ENCODE data around the gene NONO. TPM values are rescaled to one million over a fixed set of nuclear protein-coding genes. Genes with fewer than 3 reads are reported as not detected.

The NONO gene
- total and polyA plus RNA-seq, 2 experiments from 2014 or later, result 175 to 318 TPM

DNA sequence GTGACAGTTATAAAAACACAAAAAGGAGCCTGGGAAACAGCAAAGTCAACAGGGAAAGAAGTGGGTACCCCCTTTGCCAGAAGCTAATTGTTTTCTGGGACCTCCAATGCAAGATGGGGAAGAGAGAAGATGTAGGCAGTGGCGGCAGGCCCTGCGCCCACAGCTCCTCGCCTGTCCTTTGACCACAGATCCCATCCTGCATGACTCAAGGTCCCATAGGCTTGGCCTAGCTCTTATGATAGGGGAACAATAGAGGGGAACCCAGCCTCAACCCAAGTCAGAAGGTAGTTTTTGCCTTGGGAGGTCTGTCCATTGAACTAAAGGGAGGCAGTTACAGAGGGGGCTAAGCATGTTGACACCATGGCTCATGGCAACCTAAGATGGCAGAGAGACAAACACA is 43.7 kb upstream of the NONO start:
- H3K36me3 ChIP-seq (replicated peaks; ENCODE audit: insufficient read depth, low read depth), result no peaks in the 10 kb centered on the region
- H3K4me3 ChIP-seq, result no peak overlapping the region
- WGBS (ENCODE audit: low lambda C conversion rate, missing lambda C conversion rate), result 83% methylated on average over 3 of the region's 3 CpGs
- H3K9me2 ChIP-seq (replicated peaks; ENCODE audit: insufficient read depth), result no peaks in the 10 kb centered on the region
- H2AFZ ChIP-seq, result no peak overlapping the region
- no peaks in the 10 kb centered on the region for H3K27me3 ChIP-seq
- no peaks in the 10 kb centered on the region for H4K20me1 ChIP-seq (ENCODE audit: insufficient read depth, poor library complexity, severe bottlenecking)
- H3K9me3 ChIP-seq (ENCODE audit: low read depth), result no peaks in the 10 kb centered on the region
- no peak overlapping the region for H3K27ac ChIP-seq
- no peak overlapping the region for H3K4me2 ChIP-seq
- H3K4me1 ChIP-seq (ENCODE audit: insufficient read depth), result no peaks in the 10 kb centered on the region
- TF ChIP-seq EZH2 (IDR thresholded peaks at IDR 0.05; ENCODE audit: borderline replicate concordance) (no peak), EZH2phosphoT487 (IDR thresholded peaks at IDR 0.05; ENCODE audit: low read depth, severe bottlenecking, unreplicated experiment) (no peak)
- TF ChIP-seq, protein P1, sequence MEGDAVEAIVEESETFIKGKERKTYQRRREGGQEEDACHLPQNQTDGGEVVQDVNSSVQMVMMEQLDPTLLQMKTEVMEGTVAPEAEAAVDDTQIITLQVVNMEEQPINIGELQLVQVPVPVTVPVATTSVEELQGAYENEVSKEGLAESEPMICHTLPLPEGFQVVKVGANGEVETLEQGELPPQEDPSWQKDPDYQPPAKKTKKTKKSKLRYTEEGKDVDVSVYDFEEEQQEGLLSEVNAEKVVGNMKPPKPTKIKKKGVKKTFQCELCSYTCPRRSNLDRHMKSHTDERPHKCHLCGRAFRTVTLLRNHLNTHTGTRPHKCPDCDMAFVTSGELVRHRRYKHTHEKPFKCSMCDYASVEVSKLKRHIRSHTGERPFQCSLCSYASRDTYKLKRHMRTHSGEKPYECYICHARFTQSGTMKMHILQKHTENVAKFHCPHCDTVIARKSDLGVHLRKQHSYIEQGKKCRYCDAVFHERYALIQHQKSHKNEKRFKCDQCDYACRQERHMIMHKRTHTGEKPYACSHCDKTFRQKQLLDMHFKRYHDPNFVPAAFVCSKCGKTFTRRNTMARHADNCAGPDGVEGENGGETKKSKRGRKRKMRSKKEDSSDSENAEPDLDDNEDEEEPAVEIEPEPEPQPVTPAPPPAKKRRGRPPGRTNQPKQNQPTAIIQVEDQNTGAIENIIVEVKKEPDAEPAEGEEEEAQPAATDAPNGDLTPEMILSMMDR (IDR thresholded peaks at IDR 0.05; ENCODE audit: poor library complexity), result no peak
- no peaks in the 10 kb centered on the region for H3K79me2 ChIP-seq
- no peak for DNase-seq (ENCODE audit: low spot score)

DNA sequence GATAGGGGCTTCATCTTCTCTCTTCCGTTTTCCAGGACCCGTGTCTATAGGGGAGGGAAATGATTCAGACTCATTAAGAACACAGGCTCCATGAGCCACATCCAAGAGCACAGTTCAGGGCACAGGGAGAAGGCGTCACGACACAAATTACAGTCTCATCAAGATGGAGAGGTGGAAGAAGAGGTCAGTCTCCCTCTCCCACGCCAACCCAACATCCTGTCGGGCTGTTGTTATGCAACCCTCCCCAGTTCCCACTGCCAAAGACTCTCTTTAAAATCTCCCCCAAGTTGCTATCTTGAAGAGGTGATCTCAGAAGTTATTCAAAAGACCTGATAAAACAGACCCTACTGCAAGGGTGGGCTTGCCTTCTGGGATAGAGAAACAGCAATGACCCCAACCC is 42.1 kb upstream of the NONO start:
- WGBS (ENCODE audit: low lambda C conversion rate, missing lambda C conversion rate), result 83% methylated on average over 6 of the region's 6 CpGs
- Histone ChIP-seq H3K4me1 (ENCODE audit: insufficient read depth) (no peaks in the 10 kb centered on the region), H3K79me2 (no peaks in the 10 kb centered on the region), H3K4me3 (no peak overlapping the region), H3K27me3 (no peaks in the 10 kb centered on the region), H2AFZ (no peak overlapping the region), H3K9me3 (ENCODE audit: low read depth) (no peaks in the 10 kb centered on the region), H3K4me2 (no peak overlapping the region), H4K20me1 (ENCODE audit: insufficient read depth, poor library complexity, severe bottlenecking) (no peaks in the 10 kb centered on the region), H3K27ac (no peak overlapping the region), H3K36me3 (replicated peaks; ENCODE audit: insufficient read depth, low read depth) (no peaks in the 10 kb centered on the region), H3K9me2 (replicated peaks; ENCODE audit: insufficient read depth) (no peaks in the 10 kb centered on the region)
- DNase-seq (ENCODE audit: low spot score), result no peak
- no peak for TF ChIP-seq EZH2 (IDR thresholded peaks at IDR 0.05; ENCODE audit: borderline replicate concordance)
- TF ChIP-seq EZH2phosphoT487 (IDR thresholded peaks at IDR 0.05; ENCODE audit: low read depth, severe bottlenecking, unreplicated experiment), result no peak
- TF ChIP-seq, protein P1 (IDR thresholded peaks at IDR 0.05; ENCODE audit: poor library complexity), result no peak

DNA sequence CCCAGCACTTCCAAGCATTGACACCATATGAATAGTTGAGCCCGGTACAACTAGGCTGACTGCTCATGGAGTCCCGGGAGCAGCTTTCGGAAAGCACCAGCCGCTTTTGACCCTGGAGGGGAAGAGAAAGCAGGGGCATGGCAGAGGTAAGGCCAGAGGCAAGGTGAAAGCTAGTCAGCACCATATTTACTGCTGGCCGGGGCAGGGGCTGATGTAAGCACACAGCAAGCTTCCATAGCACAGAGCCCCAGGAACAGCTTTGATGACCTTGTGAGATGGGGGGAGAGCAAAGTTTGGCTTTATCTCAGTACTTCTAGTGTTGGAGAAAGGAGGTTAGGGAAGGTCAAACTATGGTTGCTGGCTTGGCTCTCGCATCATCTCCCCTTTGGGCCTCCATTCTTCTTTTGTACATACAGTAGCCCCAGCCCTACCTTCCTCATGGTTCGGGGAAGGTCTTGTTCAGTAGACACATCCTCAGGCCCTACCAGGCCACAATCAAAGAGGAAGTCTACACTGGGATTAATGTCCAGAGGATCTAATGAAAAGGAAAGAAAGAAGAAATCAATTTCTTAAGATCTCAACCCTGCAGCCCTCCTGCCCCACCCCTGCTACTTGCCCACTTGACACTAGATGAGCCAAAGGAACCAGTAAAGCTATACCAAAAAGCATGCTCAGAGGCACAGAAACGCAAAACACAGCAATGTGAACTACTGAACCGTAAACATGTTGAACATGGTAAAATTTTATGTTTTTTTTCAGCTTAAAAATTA is 38.9 kb upstream of the NONO start:
- Histone ChIP-seq H3K9me2 (replicated peaks; ENCODE audit: insufficient read depth) (no peaks in the 10 kb centered on the region), H3K79me2 (no peaks in the 10 kb centered on the region), H3K4me2 (no peak overlapping the region), H3K36me3 (replicated peaks; ENCODE audit: insufficient read depth, low read depth) (no peaks in the 10 kb centered on the region), H2AFZ (no peak overlapping the region), H3K4me3 (no peak overlapping the region), H4K20me1 (ENCODE audit: insufficient read depth, poor library complexity, severe bottlenecking) (no peaks in the 10 kb centered on the region), H3K4me1 (ENCODE audit: insufficient read depth) (no peaks in the 10 kb centered on the region), H3K27ac (no peak overlapping the region), H3K27me3 (no peaks in the 10 kb centered on the region), H3K9me3 (ENCODE audit: low read depth) (no peaks in the 10 kb centered on the region)
- no peak for DNase-seq (ENCODE audit: low spot score)
- WGBS (ENCODE audit: low lambda C conversion rate, missing lambda C conversion rate), result 88% methylated on average over 9 of the region's 9 CpGs
- TF ChIP-seq, protein P1 (IDR thresholded peaks at IDR 0.05; ENCODE audit: poor library complexity), result no peak
- TF ChIP-seq EZH2phosphoT487 (IDR thresholded peaks at IDR 0.05; ENCODE audit: low read depth, severe bottlenecking, unreplicated experiment) (no peak), EZH2 (IDR thresholded peaks at IDR 0.05; ENCODE audit: borderline replicate concordance) (no peak)
